Glomerular endothelial cell (primary cell): Measurements from ENCODE around the gene DSE. TPM values are rescaled to one million over a fixed set of nuclear protein-coding genes. Genes with fewer than 3 reads are reported as not detected.

Experiments
- DNase-seq: peaks from one replicate; pipeline ENCODE4 v3.0.0-alpha.2; 2011; ENCODE audit warnings: low read depth, low spot score; ENCODE audit errors: extremely low read depth
- total RNA-seq: library from RNA; depleted of rRNA; stranded (reverse); fragments of >200 nt; gene quantifications from 2 replicates; pipeline ENCODE4 v1.2.3, GENCODE V29; 2015

Gene DSE
- total RNA-seq, 1 donor from 2014 or later, result 21.5 TPM

DNA sequence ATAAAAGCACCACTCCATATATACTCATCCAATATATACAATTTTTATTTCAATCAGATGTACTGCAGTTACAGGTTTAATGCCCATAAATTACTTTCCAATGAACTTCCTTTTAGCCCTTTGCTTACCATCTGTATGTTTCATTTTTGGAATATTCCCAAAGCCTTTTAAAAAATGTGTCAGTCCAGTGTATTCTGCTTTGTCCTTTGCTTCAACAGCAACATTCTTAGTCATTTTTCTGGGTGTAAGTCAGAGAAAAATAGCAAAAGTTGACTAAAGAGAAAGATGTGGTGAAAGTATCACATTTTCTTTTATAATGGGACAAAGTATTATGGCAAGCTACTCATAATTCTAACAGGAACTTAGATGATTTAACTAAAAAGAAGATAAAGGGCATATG lies 15.2 kb downstream of the DSE start:
- DNase-seq, result no peak

DNA sequence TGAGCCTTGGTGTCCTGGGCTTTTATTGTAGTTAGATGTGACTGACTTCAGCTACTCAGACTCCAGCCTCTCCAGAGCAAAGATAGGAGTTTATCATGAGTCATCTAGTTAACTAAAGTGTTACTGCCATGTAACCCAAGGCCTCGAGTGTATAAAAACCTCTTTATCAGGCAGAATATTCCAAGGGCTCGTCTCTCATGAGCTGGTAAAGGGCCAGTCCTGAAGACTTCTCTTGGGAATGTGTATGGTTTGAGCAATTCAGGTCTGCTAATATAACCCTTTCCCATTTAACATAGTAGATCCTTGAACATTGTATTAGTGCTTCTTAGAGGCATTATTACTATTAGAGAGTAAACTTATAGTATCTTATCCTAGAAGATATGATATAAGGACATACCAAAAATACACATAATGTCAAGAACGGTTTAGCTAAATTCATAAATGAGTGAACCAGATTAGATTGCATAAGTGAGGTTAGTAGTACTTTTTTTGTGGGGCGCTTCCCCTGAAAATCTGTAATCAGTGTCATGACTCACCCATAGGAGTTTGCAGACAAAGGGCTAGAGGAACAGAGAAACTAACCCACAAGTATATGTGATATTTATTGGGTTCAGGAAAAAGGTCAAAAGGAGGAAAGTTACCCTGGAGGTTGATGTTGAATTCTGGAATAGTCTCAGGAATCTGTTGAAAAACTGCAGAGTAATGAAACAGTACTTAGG lies 16.0 kb downstream of the DSE start:
- DNase-seq, result no peak

DNA sequence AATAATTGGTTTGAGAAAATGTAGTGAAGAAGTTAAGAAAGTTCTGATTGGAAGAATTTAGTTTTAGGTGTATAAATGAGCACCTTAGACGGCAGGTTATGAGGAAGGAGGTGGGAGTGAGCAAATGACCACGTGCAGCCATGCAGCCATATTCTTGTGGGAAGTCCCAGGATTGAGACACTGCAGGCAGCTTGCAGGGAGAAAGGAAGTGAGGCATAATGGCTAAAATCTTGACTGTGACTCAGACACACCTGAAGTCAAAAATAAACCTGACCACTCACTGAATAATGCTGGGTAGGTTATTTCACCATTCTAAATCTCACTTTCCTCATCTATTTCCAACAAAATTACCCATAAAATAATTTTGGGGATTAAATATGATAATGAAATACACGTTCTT lies 16.6 kb downstream of the DSE start:
- DNase-seq, result no peak

DNA sequence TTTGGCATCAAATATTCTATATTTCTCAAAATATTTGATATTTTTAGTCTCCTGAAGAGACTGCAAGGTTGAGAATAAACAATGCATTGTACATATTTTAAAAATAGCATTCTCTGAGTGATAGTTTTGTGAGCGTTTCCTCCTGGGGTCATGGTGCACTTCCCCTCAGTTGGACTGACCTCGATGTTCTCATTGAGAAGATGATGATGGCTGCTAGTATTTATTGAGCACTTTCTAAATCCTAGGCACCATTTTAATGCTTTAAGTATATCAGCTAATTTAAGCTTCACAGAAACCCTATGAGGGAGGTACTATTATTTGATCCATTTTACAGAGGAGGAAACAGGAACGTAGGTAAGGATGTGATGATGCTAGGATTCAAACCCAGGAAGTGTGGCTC lies 18.2 kb downstream of the DSE start:
- no peak for DNase-seq

DNA sequence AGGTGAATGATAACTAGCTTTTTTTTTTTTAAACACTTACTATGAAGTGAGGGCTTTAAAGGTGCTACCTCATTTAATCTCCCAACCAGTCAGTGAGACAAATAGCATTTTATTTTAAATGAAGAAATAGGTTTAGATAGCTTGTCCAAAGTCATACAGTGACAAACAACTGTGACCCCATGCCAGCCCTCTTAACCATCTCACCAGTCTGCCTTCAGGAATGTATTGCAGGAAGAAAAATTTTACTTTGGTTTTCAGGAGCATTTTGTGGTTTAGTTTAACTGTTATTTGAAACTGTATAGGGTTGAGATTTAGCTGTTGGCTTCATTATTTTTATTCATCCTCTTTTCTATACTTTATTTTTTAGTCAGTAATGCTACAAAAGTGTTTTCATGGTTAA lies 18.6 kb downstream of the DSE start:
- DNase-seq, result no peak

DNA sequence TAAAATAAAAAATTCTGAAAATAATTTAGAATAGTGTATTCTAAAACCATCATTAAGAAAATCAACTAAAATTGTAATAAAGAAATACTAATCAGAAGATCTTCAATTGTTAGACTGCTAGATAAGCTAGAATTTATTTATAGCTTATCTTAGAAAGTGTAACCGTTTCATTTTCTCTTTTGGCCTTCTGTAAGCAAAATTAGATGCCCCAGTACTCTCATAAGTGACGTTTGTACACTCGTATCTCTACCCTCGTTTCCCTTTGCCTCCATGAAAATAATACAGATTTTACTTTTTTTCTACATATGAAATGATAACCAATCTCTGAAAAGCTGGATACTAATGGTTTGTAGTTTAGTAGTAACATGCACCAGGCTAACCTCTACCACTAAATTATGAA lies 19.8 kb downstream of the DSE start:
- DNase-seq, result no peak

DNA sequence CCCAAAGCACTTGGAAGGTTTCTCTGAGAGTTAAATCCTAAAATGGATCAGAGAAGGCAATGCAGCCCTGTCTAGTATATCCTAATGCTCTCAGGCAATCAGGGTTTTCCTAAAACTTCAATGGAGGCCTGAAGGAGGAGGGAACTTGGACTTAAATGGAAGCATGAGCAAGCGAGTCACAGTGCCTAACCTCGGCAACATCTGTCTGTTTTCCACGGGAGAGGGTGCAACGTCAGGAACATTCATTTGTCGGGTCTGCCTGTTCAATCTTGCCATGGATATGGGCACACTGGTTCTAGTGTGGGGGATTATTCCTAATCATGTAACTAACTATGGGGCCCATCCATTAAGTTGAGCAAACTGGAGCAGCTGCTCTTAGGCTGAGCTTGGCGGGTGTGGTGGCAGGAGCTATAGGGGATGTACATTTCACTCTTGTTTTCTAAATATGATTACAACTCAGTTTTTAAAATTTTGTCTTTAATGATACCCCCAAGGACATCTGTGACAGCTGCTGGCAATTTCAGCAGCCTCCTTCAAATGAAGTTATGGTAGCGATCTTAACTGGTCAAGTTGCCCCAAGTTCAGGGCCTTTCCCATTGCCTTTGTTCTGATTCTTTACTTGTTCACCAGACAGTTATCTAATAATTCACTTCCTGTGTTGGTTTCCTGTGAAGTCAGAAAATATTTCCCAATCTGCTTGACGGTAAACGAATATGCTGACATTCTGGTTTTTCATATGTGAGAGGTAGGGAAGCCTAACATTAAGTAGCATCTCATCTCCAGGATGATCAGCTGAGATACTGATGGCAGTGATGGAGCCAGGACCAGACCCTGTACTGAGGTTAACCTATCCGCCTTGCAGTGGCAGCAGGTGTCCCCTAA lies 21.6 kb downstream of the DSE start:
- DNase-seq, result peak; percentile 42

DNA sequence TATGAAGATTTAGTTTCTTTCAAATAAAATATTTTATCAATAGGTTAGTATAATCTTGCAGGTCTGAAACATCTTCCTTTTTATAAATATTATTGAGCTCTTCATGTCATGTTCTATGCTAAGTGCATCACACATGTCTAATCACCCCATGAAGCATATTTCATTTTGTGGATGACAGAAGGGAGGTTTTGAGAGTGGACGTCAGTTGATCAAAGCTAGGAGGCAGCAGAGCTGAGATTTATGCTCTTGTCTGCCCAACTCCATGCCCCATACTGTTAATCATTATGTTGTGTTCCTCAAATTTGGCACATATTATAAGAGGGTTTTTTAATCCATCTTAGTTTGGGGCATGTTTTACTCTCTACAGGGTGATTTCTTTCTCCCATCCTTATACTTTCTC lies 22.7 kb downstream of the DSE start:
- no peak for DNase-seq

DNA sequence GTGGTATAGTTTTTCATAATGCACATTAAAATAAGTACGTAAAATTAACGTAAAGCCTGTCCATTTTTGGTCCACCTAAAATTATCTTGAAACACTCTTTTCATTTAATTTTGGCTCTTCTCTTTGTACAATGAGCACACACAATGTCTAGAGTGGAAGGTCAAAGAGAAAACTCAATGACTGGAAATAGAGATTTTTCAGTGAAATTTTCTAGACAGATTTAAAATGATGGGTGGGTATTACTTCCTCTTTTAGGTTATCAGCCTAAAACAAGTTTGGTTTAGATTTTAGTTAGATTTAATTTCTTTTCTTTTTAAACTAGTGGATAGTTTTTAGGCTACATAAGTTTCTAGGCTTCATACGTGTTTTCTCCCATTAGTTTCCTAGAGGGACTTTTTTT lies 24.9 kb downstream of the DSE start:
- DNase-seq, result no peak

DNA sequence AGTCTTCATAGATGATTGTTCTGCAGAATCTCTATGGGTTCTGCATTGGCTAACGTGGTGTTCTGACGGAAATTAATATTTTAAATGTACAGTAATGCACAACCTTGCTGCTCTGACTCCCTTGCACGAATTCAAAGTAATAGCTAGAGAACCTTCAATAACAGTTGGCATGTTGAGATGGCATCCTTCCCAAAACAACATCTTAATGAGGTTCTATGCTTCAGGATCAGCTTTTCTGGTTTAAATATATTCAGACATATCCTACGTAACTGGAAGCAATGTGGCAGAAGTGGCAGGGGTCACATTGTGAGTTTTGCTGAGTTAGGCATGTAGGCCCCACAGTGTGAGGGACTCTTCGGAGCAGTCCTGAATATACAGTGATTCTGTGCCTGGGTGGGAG lies 25.7 kb downstream of the DSE start:
- DNase-seq, result no peak

DNA sequence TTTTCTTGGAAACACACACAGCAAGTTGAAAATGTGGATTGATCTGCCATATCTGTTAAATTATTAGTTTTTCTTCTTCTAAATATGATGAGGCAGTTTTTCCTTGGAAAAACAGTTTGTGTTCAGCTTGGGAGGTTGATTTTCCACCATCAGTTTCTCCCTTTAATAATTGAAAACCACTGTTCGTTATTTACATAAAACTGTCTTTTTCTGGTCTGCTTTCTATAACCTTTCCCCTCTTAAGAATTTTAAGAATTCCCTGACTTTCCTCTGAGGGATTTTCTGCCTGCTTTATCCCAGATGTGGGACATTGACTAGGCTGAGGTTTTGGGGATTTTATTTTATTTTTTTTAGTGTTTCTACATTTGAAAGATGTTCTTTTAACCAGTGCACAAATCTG lies 27.2 kb downstream of the DSE start:
- DNase-seq, result no peak

DNA sequence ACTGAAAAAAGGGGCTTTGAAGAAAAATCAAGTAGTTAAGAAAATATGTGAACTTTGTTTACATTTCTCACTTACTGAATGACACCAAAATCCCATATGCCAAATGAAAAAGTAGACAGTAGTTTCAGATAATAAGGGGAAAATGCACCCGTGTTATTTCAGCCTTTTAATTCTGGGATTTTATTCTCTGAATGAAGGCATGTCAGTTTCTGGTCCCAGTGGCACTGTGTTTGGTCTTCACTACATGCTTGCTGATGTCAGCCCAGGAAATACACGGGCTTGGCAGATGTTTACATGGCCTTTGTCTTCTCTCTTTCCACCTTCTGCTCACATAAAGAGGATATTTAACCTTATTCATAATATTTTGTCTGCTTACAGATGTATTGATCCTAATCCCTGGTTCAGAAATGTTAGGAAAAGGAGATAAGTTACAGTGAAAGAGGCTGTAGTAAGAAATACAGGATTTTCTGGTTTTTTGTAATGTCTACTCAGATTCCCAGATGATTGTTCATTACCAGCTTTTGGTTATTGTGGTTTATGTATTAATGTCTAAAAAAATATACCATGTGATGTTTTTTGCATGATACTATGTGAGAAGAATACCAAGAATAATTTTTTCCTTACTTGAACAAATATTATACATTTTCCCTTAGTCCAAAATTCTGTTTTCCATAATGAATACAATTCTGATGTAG lies 27.7 kb downstream of the DSE start:
- no peak for DNase-seq

DNA sequence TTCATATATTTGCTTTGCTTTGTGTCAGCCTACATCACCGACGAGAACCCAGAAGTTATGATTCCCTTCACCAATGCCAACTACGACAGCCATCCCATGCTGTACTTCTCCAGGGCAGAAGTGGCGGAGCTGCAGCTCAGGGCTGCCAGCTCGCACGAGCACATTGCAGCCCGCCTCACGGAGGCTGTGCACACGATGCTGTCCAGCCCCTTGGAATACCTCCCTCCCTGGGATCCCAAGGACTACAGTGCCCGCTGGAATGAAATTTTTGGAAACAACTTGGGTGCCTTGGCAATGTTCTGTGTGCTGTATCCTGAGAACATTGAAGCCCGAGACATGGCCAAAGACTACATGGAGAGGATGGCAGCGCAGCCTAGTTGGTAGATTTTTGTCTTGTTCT lies 28.5 kb downstream of the DSE start:
- DNase-seq, result no peak

DNA sequence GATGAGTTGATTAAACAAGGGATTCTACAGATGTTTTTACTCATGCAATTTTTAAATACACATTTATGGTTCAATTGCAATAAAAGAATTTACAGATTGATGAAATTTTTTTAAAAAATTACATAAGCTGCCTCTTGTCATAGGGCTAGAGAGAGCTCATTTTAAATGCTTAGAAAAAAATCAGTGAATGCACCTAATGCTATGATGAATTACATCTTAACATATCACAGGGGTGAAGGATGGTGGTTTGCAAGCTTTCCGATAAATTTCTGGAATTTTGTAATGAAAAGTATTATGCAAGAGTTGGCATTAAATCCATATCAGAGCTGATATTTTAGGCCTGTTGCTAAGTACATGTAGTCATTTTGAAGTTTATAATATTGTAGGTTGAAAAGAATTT lies 29.6 kb downstream of the DSE start:
- DNase-seq, result no peak

DNA sequence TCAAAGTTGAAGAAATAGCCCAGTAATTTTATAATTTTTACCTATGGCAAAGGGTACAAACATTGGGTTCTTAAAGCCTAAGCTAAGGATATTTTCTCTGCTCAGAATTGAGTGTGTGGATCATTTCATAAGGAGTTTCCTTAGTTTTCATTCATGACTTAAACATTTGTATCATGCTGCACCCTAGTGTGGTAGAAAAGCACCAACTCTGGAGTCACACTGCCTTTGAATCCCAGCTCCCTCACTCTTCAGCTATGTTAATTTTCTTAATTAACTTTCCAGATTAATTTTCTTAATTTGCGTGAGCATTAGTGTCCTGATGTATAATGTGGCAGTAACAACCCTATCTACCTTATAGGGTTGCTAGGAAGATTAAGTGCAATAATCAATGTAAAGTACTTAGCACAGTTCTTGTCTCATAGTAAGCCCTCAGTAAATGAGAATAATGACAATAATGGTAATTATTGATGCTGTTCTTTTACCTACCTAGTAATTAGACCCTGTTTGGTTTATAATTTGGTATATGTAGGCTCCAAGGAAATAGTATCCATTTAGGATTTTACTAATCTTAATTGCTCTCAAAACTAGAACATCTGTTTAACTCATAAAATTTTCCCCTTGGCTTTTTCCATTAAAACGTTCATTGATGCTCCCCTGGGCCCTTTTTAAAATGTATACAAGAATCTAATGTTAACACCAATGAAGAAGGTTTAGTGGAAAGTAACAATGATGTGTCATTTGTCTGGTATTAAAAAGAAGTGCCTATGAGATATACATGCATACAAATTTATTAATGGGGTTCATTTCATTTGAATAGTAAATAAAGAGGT lies 31.6 kb downstream of the DSE start:
- DNase-seq, result no peak

DNA sequence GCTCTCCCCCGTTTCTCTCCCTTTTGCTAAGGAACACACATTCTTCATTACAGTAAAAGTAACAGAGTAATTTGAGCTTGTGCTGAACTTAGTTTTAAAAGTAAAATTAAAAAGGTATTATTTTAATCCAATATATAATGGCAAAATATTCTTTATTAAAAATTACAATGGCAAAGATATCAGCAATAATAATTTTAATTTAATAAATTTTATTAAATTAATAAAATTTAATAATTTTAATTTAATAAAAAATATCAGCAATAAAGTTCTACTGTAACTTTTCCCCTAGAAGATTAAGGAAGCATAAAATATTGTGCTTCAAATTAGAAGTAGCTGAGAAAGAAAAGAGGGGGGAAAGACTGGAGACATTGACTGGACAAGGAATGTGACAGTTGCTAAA lies 32.5 kb downstream of the DSE start:
- DNase-seq, result no peak

DNA sequence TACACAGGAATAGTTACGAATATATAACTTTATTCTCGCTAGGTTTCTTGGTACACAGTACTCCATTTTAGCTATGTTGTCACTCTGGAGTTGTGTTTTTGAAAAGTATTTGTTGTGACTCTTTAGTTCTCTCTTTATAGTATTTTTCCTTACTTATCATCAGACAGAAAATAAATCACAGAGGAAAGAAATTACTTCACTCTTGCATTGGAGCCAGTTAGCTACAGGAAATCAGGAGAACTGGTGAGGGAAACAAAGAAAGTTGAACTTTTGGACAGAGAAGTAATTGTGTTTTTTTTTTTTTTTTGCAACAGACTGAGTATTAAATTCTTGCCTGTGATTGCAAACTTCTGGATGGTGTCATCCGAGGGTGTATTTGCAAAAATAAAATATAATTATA lies 33.9 kb downstream of the DSE start:
- no peak for DNase-seq

DNA sequence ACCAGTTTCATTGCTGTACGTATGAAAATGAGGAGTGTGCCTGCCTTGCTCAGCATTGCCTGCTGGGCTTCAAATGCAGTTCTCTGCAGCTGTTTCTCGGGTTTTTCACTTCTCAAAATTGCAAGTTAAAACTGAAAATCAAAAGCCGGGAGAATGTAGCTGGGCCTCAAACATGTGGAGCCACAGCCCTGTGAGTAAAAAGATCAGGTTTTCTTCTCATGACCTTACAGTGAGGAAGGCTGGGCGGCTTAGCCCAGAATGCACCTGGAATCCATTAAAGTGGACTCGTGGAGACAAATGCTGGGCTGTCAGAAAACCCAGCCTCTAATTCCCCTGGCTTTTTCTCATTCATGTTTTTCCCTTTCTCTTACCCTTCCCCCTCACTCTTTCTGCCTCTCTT lies 34.4 kb downstream of the DSE start:
- no peak for DNase-seq

DNA sequence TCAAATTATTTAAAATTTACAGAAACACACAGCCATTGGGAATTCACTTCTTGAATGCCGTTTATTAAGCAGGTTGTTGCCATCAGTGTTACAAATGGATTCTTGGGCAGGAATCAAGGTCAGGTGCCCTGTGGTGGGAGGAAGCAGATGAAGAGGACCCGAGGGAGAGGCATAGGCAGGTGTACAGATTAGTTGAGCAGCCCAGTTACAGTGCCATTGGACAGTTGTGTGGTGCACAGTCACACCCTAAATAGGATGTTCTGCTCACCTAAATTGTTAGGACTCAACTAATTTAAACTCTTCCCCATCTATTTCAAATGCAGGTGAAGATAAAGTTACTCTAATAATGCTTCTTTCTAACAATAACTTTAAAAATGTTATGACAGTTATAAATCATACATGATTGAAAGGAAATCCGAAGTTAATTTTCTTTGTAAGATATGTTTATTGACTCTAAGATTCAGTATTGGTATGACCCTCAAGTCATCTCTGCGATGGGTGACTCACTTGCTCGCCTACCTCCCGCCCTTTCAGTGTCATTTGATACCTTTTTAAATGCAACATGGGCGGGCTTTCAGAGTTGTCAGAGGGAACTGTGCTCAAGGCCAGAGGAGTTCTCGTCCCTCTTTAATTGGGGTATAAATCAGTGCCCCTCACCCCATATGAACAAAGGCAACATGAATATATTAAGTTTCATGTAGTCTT lies 35.1 kb downstream of the DSE start:
- DNase-seq, result no peak

DNA sequence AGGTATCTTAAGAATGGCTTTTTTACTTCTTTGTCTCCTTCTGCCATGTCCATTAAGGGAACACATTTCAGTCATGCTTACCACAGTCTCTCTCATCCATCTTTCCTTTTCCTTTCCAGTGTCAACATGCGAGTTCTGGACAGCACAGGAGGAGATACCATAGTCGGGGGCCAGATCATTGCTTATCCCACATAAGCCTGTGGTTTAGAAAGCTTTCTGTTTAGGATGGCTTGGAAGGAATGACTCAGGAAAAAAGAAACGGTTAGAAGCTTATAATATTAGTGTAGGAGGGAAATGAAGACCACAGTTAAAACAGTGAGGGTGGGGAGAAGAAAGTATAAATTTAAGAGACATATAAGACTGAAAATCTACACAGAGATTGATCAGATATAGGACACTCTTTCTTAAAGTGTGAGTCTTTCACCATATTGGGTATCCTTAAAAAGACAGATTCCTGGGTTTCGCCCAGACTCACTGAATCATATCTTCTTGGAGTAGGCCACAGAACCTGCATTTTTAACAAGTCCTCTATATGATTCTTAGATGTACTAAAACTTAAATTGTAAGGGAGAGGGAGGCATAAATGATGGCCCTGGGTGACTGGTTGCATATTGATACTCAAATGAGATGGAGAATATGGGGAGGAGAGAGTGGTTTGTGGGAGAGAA lies 36.1 kb downstream of the DSE start:
- no peak for DNase-seq
